HEK293 (cell line): ENCODE results near the gene DAAM1.

Experiments used
- CTCF ChIA-PET: fragments of 350-600 bp; formaldehyde crosslinking; extraction: SDS; loops from one replicate; lab custom pipeline; 2021; ENCODE audit warnings: antibody characterized with exemption; lab: Yijun Ruan, JAX
- POLR2A ChIA-PET: fragments of 300-600 bp; formaldehyde crosslinking; extraction: SDS; loops from one replicate; lab custom pipeline; 2020; ENCODE audit warnings: antibody characterized with exemption, inconsistent platforms; lab: Yijun Ruan, JAX
- H3K27ac ChIP-seq: fragments of 200-500 bp; sonication (Bioruptor generic); 2 replicates; pipeline ENCODE4 v1.5.1; 2014; ENCODE audit warnings: low read depth, low read length, control low read depth, inconsistent platforms; ENCODE audit errors: extremely low read depth
- H3K36me3 ChIP-seq, 2 experiments: fragments of 200-500 bp in 1 of 2; sonication (Bioruptor generic) in 1 of 2; 1 replicate in 1 of 2; 2 replicates in 1 of 2; pipeline ENCODE4 v1.5.1; 2014 to 2017; ENCODE audit warnings: inconsistent platforms in 2 of 2, low read length in 2 of 2; ENCODE audit not compliant: control insufficient read depth in 2 of 2, insufficient read depth in 1 of 2
- H3K4me1 ChIP-seq: fragments of 200-500 bp; sonication (Bioruptor generic); 2 replicates; pipeline ENCODE4 v1.5.1; 2014; ENCODE audit warnings: mild to moderate bottlenecking, low read length, inconsistent platforms; ENCODE audit not compliant: control insufficient read depth, insufficient read depth
- H3K4me3 ChIP-seq: 2 replicates; pipeline ENCODE4 v1.5.1; 2011; ENCODE audit warnings: low read depth, mild to moderate bottlenecking, control low read depth, low read length, moderate library complexity
- H3K9me3 ChIP-seq: fragments of 200-500 bp; sonication (Bioruptor generic); 2 replicates; pipeline ENCODE4 v1.5.1; 2014; ENCODE audit warnings: low read depth, low read length, inconsistent platforms; ENCODE audit not compliant: control insufficient read depth, insufficient read depth
- GFI1B ChIP-seq: fragments of 450-650 bp; formaldehyde crosslinking; IDR thresholded peaks from 2 replicates; pipeline ENCODE4 v1.5.1; 2016; ENCODE audit warnings: missing biosample characterization, missing genetic modification characterization
- OVOL3 ChIP-seq: fragments of 450-650 bp; formaldehyde crosslinking; IDR thresholded peaks from 2 replicates; pipeline ENCODE4 v1.5.1; 2016; ENCODE audit warnings: missing biosample characterization, missing genetic modification characterization
- REST ChIP-seq: fragments of 450-650 bp; formaldehyde crosslinking; IDR thresholded peaks from 2 replicates; pipeline ENCODE4 v1.5.1; 2016; ENCODE audit warnings: missing biosample characterization, missing genetic modification characterization
- SALL2 ChIP-seq: fragments of 450-650 bp; formaldehyde crosslinking; IDR thresholded peaks from 2 replicates; pipeline ENCODE4 v1.5.0; 2017; ENCODE audit warnings: missing biosample characterization, mild to moderate bottlenecking, missing genetic modification characterization, borderline replicate concordance
- ZBTB17 ChIP-seq: fragments of 450-650 bp; formaldehyde crosslinking; IDR thresholded peaks from 2 replicates; pipeline ENCODE4 v1.5.1; 2016; ENCODE audit warnings: missing biosample characterization, missing genetic modification characterization
- ZBTB20 ChIP-seq: fragments of 450-650 bp; formaldehyde crosslinking; IDR thresholded peaks from 2 replicates; pipeline ENCODE4 v1.5.1; 2016; ENCODE audit warnings: missing biosample characterization, missing genetic modification characterization
- ZBTB48 ChIP-seq: fragments of 450-650 bp; formaldehyde crosslinking; IDR thresholded peaks from 2 replicates; pipeline ENCODE4 v1.5.1; 2016; ENCODE audit warnings: missing biosample characterization, missing genetic modification characterization
- ZBTB7A ChIP-seq: fragments of 450-650 bp; formaldehyde crosslinking; IDR thresholded peaks from 2 replicates; pipeline ENCODE4 v1.5.1; 2016; ENCODE audit warnings: low read depth, missing biosample characterization, missing genetic modification characterization
- ZBTB8A ChIP-seq: fragments of 450-650 bp; formaldehyde crosslinking; IDR thresholded peaks from 2 replicates; pipeline ENCODE4 v1.5.1; 2016; ENCODE audit warnings: missing biosample characterization, missing genetic modification characterization
- ZFHX2 ChIP-seq: fragments of 450-650 bp; formaldehyde crosslinking; conservative IDR thresholded peaks from 2 replicates; pipeline ENCODE4 v1.5.1; 2016; ENCODE audit warnings: missing biosample characterization, missing genetic modification characterization
- ZFP37 ChIP-seq: fragments of 450-650 bp; formaldehyde crosslinking; IDR thresholded peaks from 2 replicates; pipeline ENCODE4 v1.5.1; 2016; ENCODE audit warnings: missing biosample characterization, missing genetic modification characterization
- ZNF19 ChIP-seq: fragments of 450-650 bp; formaldehyde crosslinking; IDR thresholded peaks from 2 replicates; pipeline ENCODE4; 2016; ENCODE audit warnings: missing biosample characterization, missing genetic modification characterization, low read depth
- ZNF202 ChIP-seq: fragments of 450-650 bp; formaldehyde crosslinking; IDR thresholded peaks from 2 replicates; pipeline ENCODE4 v1.5.1; 2016; ENCODE audit warnings: missing biosample characterization, missing genetic modification characterization, borderline replicate concordance
- ZNF366 ChIP-seq: fragments of 450-650 bp; formaldehyde crosslinking; conservative IDR thresholded peaks from 2 replicates; pipeline ENCODE4 v1.5.1; 2016; ENCODE audit warnings: missing biosample characterization, missing genetic modification characterization
- ZNF391 ChIP-seq: fragments of 450-650 bp; formaldehyde crosslinking; IDR thresholded peaks from 2 replicates; pipeline ENCODE4 v1.5.1; 2016; ENCODE audit warnings: low read depth, missing biosample characterization, missing genetic modification characterization, borderline replicate concordance
- ZNF449 ChIP-seq: fragments of 450-650 bp; formaldehyde crosslinking; IDR thresholded peaks from 2 replicates; pipeline ENCODE4 v1.5.1; 2017; ENCODE audit warnings: missing biosample characterization, mild to moderate bottlenecking, missing genetic modification characterization, moderate library complexity
- ZNF501 ChIP-seq: fragments of 450-650 bp; formaldehyde crosslinking; IDR thresholded peaks from 2 replicates; pipeline ENCODE4 v1.5.1; 2016; ENCODE audit warnings: missing biosample characterization, missing genetic modification characterization
- ZNF596 ChIP-seq: fragments of 450-650 bp; IDR thresholded peaks from 2 replicates; pipeline ENCODE4 v1.5.0; 2018; ENCODE audit warnings: missing biosample characterization, mild to moderate bottlenecking, missing genetic modification characterization, moderate library complexity
- ZNF654 ChIP-seq: fragments of 450-650 bp; formaldehyde crosslinking; IDR thresholded peaks from 2 replicates; pipeline ENCODE4 v1.5.1; 2016; ENCODE audit warnings: low read depth, missing biosample characterization, missing genetic modification characterization
- ZNF660 ChIP-seq: fragments of 450-650 bp; IDR thresholded peaks from 2 replicates; pipeline ENCODE4 v1.5.1; 2018; ENCODE audit warnings: missing biosample characterization, mild to moderate bottlenecking, missing genetic modification characterization
- ZNF777 ChIP-seq: fragments of 450-650 bp; formaldehyde crosslinking; IDR thresholded peaks from 2 replicates; pipeline ENCODE4 v1.5.1; 2017; ENCODE audit warnings: missing biosample characterization, missing genetic modification characterization, borderline replicate concordance
- TF ChIP-seq, protein P1 (sequence below): fragments of 450-650 bp; formaldehyde crosslinking; IDR thresholded peaks from 2 replicates; pipeline ENCODE4 v1.5.1; 2017; ENCODE audit warnings: missing biosample characterization, missing genetic modification characterization
- TF ChIP-seq, protein P2 (sequence below): fragments of 450-650 bp; formaldehyde crosslinking; IDR thresholded peaks from 2 replicates; pipeline ENCODE4 v1.5.1; 2016; ENCODE audit warnings: missing biosample characterization, missing genetic modification characterization
- TF ChIP-seq, protein P3 (sequence below): fragments of 450-650 bp; formaldehyde crosslinking; IDR thresholded peaks from 2 replicates; pipeline ENCODE4 v1.5.1; 2016; ENCODE audit warnings: missing biosample characterization, missing genetic modification characterization

DAAM1 gene

DNA sequence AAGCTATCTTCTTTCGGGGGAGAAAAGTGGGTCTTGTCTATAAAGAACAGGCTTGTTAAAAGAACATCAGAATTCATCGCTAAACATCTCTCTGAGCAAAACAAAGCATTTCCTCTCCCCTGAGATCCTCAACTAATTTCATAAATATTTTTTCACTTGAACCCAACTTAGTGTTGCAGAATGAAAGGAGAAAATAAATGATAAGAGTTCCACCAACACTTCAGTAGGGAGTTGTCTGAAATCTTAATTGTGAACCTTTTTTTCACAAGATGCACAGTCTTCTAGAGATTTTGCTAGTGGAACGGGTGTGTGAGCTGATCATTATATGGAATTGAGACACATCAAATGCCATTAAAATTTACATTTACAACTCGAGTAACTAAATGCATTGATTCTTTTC lies 1.3 kb upstream of the DAAM1 start (continued):
- TF ChIP-seq, protein P1, sequence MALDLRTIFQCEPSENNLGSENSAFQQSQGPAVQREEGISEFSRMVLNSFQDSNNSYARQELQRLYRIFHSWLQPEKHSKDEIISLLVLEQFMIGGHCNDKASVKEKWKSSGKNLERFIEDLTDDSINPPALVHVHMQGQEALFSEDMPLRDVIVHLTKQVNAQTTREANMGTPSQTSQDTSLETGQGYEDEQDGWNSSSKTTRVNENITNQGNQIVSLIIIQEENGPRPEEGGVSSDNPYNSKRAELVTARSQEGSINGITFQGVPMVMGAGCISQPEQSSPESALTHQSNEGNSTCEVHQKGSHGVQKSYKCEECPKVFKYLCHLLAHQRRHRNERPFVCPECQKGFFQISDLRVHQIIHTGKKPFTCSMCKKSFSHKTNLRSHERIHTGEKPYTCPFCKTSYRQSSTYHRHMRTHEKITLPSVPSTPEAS (tag by site-specific recombination), result no peak
- no peak for TF ChIP-seq ZNF19 (tag by site-specific recombination)
- TF ChIP-seq, protein P2, sequence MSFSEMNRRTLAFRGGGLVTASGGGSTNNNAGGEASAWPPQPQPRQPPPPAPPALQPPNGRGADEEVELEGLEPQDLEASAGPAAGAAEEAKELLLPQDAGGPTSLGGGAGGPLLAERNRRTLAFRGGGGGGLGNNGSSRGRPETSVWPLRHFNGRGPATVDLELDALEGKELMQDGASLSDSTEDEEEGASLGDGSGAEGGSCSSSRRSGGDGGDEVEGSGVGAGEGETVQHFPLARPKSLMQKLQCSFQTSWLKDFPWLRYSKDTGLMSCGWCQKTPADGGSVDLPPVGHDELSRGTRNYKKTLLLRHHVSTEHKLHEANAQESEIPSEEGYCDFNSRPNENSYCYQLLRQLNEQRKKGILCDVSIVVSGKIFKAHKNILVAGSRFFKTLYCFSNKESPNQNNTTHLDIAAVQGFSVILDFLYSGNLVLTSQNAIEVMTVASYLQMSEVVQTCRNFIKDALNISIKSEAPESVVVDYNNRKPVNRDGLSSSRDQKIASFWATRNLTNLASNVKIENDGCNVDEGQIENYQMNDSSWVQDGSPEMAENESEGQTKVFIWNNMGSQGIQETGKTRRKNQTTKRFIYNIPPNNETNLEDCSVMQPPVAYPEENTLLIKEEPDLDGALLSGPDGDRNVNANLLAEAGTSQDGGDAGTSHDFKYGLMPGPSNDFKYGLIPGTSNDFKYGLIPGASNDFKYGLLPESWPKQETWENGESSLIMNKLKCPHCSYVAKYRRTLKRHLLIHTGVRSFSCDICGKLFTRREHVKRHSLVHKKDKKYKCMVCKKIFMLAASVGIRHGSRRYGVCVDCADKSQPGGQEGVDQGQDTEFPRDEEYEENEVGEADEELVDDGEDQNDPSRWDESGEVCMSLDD (tag by site-specific recombination), result no peak

- Histone ChIP-seq H3K4me3 (peak overlapping the region; percentile 81), H3K9me3 (no peaks in the 10 kb centered on the region), H3K27ac (peak overlapping the region; percentile 51; the same call in 1 of the 2 replicates), H3K4me1 (peaks cover 2% of the 10 kb centered on the region), H3K36me3 (no peaks in the 10 kb centered on the region)
- CTCF ChIA-PET, result interaction anchor here (0.6 kb wide), 2 partner anchors 11 to 12 kb away, joined by 3 to 4 read pairs; no protein-coding TSS in a partner anchor
- POLR2A ChIA-PET, result interaction anchor here (0.6 to 1.9 kb wide), 15 partner anchors 11 to 296 kb away, joined by 3 to 8 read pairs (median 3); partner anchors contain the start of genes JKAMP and L3HYPDH
- TF ChIP-seq ZNF654, result no peak
- peak; percentile 46; the same call in 1 of the 2 replicates for TF ChIP-seq ZNF501
- no peak for TF ChIP-seq GFI1B
- TF ChIP-seq ZNF202 (tag by site-specific recombination), result no peak
- peak; percentile 90 for TF ChIP-seq ZBTB17 (tag by site-specific recombination)
- TF ChIP-seq ZNF366 (tag by site-specific recombination), result peak; percentile 40; the same call in 1 of the 2 replicates
- TF ChIP-seq ZNF660 (tag by site-specific recombination), result 0 out of 2 replicates have a peak, but pooled peaks have one; percentile 25
- TF ChIP-seq, protein P3, sequence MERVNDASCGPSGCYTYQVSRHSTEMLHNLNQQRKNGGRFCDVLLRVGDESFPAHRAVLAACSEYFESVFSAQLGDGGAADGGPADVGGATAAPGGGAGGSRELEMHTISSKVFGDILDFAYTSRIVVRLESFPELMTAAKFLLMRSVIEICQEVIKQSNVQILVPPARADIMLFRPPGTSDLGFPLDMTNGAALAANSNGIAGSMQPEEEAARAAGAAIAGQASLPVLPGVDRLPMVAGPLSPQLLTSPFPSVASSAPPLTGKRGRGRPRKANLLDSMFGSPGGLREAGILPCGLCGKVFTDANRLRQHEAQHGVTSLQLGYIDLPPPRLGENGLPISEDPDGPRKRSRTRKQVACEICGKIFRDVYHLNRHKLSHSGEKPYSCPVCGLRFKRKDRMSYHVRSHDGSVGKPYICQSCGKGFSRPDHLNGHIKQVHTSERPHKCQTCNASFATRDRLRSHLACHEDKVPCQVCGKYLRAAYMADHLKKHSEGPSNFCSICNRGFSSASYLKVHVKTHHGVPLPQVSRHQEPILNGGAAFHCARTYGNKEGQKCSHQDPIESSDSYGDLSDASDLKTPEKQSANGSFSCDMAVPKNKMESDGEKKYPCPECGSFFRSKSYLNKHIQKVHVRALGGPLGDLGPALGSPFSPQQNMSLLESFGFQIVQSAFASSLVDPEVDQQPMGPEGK (tag by site-specific recombination), result peak; percentile 34; the same call in 1 of the 2 replicates
- TF ChIP-seq ZNF596 (tag by site-specific recombination), result 0 out of 2 replicates have a peak, but pooled peaks have one; percentile 37
- no peak for TF ChIP-seq ZFHX2 (tag by site-specific recombination)
- TF ChIP-seq ZNF391 (tag by site-specific recombination), result peak; percentile 33; the same call in 1 of the 2 replicates
- TF ChIP-seq REST (tag by site-specific recombination), result no peak
- peak; percentile 30; the same call in 1 of the 2 replicates for TF ChIP-seq ZBTB48 (tag by site-specific recombination)
- TF ChIP-seq ZNF777 (tag by site-specific recombination), result peak; percentile 26; the same call in 1 of the 2 replicates
- peak; percentile 69; the same call in 1 of the 2 replicates for TF ChIP-seq ZNF449 (tag by site-specific recombination)
- peak; percentile 63 for TF ChIP-seq ZBTB20 (tag by site-specific recombination)
- TF ChIP-seq ZBTB8A, result peak; percentile 45
- no peak for TF ChIP-seq ZBTB7A (tag by site-specific recombination)
- 0 out of 2 replicates have a peak, but pooled peaks have one; percentile 34 for TF ChIP-seq ZFP37 (tag by site-specific recombination)
- TF ChIP-seq ZNF19 (tag by site-specific recombination), result no peak
- TF ChIP-seq SALL2 (tag by site-specific recombination), result no peak
- 0 out of 2 replicates have a peak, but pooled peaks have one; percentile 25 for TF ChIP-seq OVOL3 (tag by site-specific recombination)
Observed at GRCh38 chr14:59187802-59188460, 536 bp upstream of the DAAM1 start.
